Epithelial cell of esophagus (primary cell): ENCODE measurements around the gene MED6.

Experiments used
- DNase-seq: peaks from one replicate; pipeline ENCODE4 v3.0.0; 2010; ENCODE audit warnings: low read depth
- H3K4me3 ChIP-seq: 2 replicates; pipeline ENCODE4 v1.5.1; 2011; ENCODE audit warnings: mild to moderate bottlenecking, low read length, control low read depth
- TF ChIP-seq, protein P1 (sequence below): IDR thresholded peaks from 2 replicates; pipeline ENCODE4 v1.5.1; 2011; ENCODE audit warnings: low read depth, mild to moderate bottlenecking, low read length, control low read depth, inconsistent platforms; ENCODE audit not compliant: insufficient read depth; ENCODE audit errors: missing control alignments

Gene MED6

DNA sequence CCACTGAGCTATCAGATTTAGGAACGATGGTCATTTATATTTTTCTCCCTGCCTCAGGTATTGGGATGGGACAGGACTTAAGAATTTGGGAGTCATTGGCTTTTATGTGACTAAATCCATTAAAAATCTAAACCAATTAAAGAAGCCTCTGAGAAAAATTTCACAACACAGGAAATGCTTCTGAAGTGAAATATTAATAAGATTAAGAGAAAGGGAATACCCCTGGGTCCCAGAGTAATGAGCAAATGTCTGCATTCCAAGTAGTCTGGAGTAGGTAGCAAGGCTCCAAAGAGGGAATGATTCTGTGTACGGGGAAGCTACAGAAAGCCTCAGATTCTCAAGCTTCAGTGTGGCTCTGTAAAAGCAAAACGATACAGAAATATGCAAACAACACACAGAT, 707 bp upstream of the MED6 start:
- DNase-seq: peak; percentile 58
- TF ChIP-seq, protein P1, sequence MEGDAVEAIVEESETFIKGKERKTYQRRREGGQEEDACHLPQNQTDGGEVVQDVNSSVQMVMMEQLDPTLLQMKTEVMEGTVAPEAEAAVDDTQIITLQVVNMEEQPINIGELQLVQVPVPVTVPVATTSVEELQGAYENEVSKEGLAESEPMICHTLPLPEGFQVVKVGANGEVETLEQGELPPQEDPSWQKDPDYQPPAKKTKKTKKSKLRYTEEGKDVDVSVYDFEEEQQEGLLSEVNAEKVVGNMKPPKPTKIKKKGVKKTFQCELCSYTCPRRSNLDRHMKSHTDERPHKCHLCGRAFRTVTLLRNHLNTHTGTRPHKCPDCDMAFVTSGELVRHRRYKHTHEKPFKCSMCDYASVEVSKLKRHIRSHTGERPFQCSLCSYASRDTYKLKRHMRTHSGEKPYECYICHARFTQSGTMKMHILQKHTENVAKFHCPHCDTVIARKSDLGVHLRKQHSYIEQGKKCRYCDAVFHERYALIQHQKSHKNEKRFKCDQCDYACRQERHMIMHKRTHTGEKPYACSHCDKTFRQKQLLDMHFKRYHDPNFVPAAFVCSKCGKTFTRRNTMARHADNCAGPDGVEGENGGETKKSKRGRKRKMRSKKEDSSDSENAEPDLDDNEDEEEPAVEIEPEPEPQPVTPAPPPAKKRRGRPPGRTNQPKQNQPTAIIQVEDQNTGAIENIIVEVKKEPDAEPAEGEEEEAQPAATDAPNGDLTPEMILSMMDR: no peak
- peak overlapping the region; percentile 49 for H3K4me3 ChIP-seq

DNA sequence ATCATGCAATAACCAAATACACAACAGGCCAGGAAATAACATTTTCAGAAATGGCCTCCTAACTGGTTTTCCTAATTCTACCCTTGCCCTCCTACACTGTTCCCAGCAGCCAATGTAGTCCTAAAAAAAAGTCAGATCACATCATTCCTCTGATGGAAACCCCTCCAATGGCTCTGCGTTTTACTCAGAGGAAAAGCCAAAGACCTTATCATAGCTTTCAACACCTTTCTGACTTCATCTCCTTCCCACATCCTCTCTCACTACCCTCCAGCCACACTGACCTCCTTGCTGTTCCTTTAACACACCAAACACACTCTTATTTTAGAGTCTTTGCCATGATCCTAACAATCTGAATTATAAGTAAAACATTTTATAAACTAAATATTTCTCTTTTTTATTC, 1.1 kb downstream of the MED6 start:
- TF ChIP-seq, protein P1: no peak
- H3K4me3 ChIP-seq: peak overlapping the region; percentile 98
- no peak for DNase-seq

DNA sequence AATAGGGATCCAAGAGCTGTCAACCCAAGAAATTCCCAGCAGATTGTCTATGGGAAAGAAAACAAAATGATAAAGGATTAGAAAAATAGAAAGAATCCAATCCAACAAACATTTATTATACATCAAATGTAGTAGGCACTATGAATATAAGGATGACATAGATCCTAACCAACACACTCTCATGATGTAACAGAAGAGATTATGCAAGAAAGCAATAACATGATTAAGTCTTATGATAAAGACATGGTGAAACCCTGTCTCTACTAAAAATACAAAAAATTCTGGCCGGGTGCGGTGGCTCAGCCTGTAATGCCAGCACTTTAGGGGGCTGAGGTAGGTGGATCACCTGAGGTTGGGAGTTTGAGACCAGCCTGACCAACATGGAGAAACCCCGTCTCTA, 2.7 kb downstream of the MED6 start:
- TF ChIP-seq, protein P1: no peak
- H3K4me3 ChIP-seq: no peak overlapping the region
- DNase-seq: peak; percentile 25

DNA sequence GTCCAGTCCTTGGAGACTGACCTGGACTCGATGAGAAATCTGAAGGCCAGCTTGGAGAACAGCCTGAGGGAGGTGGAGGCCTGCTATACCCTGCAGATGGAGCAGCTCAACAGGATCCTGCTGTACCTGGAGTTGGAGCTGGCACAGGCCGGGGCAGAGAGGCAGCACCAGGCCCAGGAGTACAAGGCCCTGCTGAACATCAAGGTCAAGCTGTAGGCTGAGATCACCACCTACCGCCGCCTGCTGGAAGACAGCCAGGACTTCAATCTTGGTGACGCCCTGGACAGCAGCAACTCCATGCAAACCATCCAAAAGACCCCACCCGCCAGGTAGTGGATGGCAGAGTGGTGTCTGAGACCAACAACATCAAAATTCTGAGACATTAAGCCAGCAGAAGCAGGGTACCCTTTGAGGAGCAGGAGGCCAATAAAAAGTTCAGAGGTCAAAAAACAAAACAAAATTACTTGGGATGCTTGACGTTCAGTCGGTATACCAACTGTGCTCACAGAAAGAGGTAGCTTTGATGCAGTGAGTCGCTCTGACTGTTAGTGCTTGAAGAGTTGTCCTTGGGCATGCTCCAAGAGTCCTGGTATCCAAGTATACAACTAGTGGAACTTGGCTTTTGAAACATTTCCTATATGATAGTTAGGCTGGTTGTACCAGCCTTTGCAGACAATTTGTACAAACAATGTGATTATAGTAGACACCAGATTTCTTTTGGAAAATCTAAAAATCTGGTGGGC, 4.8 kb downstream of the MED6 start:
- TF ChIP-seq, protein P1: no peak
- DNase-seq: peak; percentile 26

DNA sequence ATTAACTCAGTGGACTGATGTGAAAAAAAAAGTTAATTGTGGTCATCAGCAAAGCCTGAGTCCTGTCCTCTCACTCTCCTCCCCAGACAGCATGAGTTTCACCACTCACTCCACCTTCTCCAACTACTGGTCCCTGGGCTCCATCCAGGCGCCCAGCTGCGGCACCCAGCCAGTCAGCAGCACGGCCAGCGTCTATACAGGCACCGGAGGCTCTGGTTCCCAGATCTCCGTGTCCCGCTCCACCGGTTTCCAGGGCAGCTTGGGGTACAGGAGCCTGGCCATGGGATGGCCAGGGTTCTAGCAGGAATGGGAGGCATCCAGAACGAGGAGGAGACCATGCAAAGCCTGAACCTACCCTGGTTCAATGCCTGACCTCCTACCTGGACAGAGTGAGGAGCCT, 6.0 kb downstream of the MED6 start:
- TF ChIP-seq, protein P1: no peak
- no peak for DNase-seq
- no peak overlapping the region for H3K4me3 ChIP-seq

More for the DNA sequence above, 4.8 kb downstream of the MED6 start:
- H3K4me3 ChIP-seq: no peak overlapping the region

DNA sequence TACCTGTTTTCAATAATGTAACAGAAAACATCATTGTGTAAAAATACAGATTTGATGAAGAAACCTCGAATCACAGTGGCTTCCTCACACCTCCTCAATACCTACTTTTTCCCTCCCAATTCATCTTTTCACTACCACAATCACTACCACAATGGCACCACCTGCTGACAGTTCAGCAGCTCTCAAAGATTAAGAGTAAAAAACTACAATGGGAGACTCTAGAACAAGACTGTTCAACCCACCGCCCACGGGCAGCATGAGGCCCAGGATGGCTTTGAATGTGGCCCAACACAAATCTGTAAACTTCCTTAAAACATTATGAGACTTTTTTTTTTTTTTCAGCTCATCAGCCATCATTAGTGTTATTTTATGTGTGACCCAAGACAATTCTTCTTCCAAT, 15.2 kb downstream of the MED6 start:
- peak; percentile 18 for DNase-seq
- TF ChIP-seq, protein P1: peak; percentile 26
- H3K4me3 ChIP-seq: no peak overlapping the region

DNA sequence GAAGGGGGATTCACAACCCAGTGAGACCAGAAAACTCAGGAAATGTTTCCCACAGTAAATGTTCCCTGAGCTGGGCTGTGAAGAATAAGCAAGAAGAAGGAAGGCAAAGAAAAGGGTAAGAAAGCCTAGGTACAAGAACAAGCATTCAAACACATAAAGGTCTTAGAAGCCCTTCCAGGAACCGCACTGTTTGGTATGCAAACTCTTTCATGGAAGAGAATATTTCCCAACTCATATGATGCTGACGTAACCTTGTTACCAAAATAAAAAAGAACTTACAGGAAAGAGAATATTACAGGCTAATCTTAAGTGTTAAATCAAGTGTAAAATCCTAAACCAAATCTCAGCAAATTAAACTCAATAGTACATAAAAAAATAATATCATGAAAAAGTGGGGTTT, 23.6 kb downstream of the MED6 start:
- TF ChIP-seq, protein P1: no peak
- DNase-seq: no peak
- no peak overlapping the region for H3K4me3 ChIP-seq
